HUES48 (cell line): ENCODE data around the gene ZSCAN1.
A peak's percentile ranks its signal among the peaks of the same experiment; 100 is the strongest.

Experiments
- H3K27ac ChIP-seq: one replicate; pipeline ENCODE4 v1.7.0; 2013; ENCODE audit warnings: low read depth, low read length, inconsistent platforms
- H3K27me3 ChIP-seq: 2 replicates; pipeline ENCODE4 v1.6.1; 2013; ENCODE audit warnings: mild to moderate bottlenecking, low read length; ENCODE audit not compliant: control insufficient read depth, insufficient read depth
- H3K36me3 ChIP-seq: 2 replicates; pipeline ENCODE4 v1.6.1; 2013; ENCODE audit warnings: low read length; ENCODE audit not compliant: control insufficient read depth, insufficient read depth
- H3K4me1 ChIP-seq: 2 replicates; pipeline ENCODE4 v1.6.1; 2013; ENCODE audit warnings: mild to moderate bottlenecking, low read length; ENCODE audit not compliant: control insufficient read depth, insufficient read depth
- H3K4me3 ChIP-seq: 2 replicates; pipeline ENCODE4 v1.5.1; 2013; ENCODE audit warnings: mild to moderate bottlenecking, low read depth, low read length
- H3K9ac ChIP-seq: 2 replicates; pipeline ENCODE4 v1.6.1; 2013; ENCODE audit warnings: mild to moderate bottlenecking, low read depth, low read length, moderate library complexity
- H3K9me3 ChIP-seq: 2 replicates; pipeline ENCODE4 v1.6.1; 2013; ENCODE audit warnings: low read length; ENCODE audit not compliant: control insufficient read depth, insufficient read depth

The ZSCAN1 gene

GRCh38 chr19:58097781-58098681 lies 64.2 kb downstream of the ZSCAN1 start, which contains the start of gene ZSCAN18:
ZSCAN18 (minus strand) TSS chr19:58098231; CDS start chr19:58090267, 7,964 bp downstream.
- H3K4me3 ChIP-seq, result peak within 1 kb of the TSS; percentile 98
- peak within 1 kb of the TSS; percentile 93 for H3K27ac ChIP-seq
- H3K27me3 ChIP-seq, result no peaks in the 10 kb centered on the region

GRCh38 chr19:58098682-58098998 lies 64.8 kb downstream of the ZSCAN1 start:
- Histone ChIP-seq H3K4me3 (peak overlapping the region; percentile 98), H3K4me1 (peaks cover 4% of the 10 kb centered on the region; the same call in 1 of the 2 replicates), H3K9me3 (peaks cover 29% of the 10 kb centered on the region), H3K27me3 (no peaks in the 10 kb centered on the region), H3K27ac (peak overlapping the region; percentile 85), H3K36me3 (no peaks in the 10 kb centered on the region), H3K9ac (peak overlapping the region; percentile 71)

More at GRCh38 chr19:58097781-58098681, 64.2 kb downstream of the ZSCAN1 start, which contains the start of gene ZSCAN18:
- Histone ChIP-seq H3K36me3 (no peaks in the 10 kb centered on the region; the same call in 1 of the 2 replicates), H3K9me3 (peaks cover 23% of the 10 kb centered on the region), H3K4me1 (peaks cover 4% of the 10 kb centered on the region; the same call in 1 of the 2 replicates), H3K9ac (peak within 1 kb of the TSS; percentile 99)
